ENCODE data around the gene ARL9.

Gene ARL9

DNA sequence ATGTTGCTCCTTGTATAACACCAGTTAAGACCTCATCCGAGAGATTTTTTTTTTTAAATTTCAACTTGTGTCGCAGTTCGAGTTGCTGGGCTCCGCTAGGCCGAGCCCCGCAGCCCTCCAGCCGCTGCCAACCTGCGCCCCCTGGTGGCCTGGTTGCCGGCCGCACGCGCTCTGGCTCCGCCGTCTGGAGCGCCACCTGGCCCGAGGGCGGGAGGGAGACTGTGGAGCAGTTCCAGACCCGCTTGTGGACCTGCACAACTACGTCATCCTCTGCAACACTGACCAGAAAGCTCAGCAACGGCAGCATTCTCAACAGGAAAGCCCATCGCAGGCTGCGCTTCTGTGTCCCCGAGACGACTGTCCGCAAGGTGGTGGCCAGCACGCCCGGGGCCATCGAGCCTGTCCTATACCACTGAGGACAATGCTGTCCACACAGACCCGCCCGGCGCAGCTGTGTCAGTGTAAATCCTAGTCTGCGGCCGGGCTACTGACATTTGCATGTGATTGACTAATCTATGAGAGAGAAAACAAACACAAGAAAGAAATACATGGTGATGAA, 39.1 kb downstream of the ARL9 start:
- in situ Hi-C loops (cut with MboI; ENCODE audit: low sequenced_read_pairs, unreplicated experiment), result no loop called here
- TF ChIP-seq, protein P1, sequence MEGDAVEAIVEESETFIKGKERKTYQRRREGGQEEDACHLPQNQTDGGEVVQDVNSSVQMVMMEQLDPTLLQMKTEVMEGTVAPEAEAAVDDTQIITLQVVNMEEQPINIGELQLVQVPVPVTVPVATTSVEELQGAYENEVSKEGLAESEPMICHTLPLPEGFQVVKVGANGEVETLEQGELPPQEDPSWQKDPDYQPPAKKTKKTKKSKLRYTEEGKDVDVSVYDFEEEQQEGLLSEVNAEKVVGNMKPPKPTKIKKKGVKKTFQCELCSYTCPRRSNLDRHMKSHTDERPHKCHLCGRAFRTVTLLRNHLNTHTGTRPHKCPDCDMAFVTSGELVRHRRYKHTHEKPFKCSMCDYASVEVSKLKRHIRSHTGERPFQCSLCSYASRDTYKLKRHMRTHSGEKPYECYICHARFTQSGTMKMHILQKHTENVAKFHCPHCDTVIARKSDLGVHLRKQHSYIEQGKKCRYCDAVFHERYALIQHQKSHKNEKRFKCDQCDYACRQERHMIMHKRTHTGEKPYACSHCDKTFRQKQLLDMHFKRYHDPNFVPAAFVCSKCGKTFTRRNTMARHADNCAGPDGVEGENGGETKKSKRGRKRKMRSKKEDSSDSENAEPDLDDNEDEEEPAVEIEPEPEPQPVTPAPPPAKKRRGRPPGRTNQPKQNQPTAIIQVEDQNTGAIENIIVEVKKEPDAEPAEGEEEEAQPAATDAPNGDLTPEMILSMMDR (IDR thresholded peaks at IDR 0.05; ENCODE audit: borderline replicate concordance, control extremely low read depth, extremely low read depth, insufficient read depth, missing control alignments), result peak; percentile 99
- DNase-seq (ENCODE audit: low spot score), result peak; percentile 88

GRCh38 chr4:56550642-56551041, 45.1 kb downstream of the ARL9 start:
- TF ChIP-seq, protein P1 (IDR thresholded peaks at IDR 0.05; ENCODE audit: borderline replicate concordance, control extremely low read depth, extremely low read depth, insufficient read depth, missing control alignments), result no peak
- in situ Hi-C loops (cut with MboI; ENCODE audit: low sequenced_read_pairs, unreplicated experiment), result no loop called here
- DNase-seq (ENCODE audit: low spot score), result no peak

- TF ChIP-seq, protein P1 (IDR thresholded peaks at IDR 0.05; ENCODE audit: borderline replicate concordance, control extremely low read depth, extremely low read depth, insufficient read depth, missing control alignments), result no peak
- in situ Hi-C loops (cut with MboI; ENCODE audit: low sequenced_read_pairs, unreplicated experiment), result no loop called here
- no peak for DNase-seq (ENCODE audit: low spot score)
These were observed 45.9 kb downstream of the ARL9 start for GRCh38 chr4:56551516-56551915.

DNA sequence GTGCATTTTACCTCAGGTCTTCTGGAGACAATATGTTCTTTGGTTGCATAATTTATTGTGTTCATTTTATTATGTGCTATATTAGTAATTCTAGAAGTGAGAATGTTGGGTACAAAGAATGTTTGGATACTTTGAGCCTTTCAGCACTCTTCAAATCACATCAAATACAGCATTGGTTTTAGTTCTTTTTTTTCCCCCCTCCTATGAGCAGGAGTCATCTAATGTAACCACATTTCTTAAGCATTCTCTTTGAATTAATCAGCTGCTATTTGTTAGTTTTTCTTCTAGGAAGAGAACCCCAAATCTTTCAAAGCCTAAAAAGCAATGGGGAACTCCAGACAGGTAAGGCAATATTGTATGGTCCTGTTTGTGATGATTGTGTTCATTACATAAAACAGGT, 46.7 kb downstream of the ARL9 start:
- TF ChIP-seq, protein P1 (IDR thresholded peaks at IDR 0.05; ENCODE audit: borderline replicate concordance, control extremely low read depth, extremely low read depth, insufficient read depth, missing control alignments), result no peak
- in situ Hi-C loops (cut with MboI; ENCODE audit: low sequenced_read_pairs, unreplicated experiment), result no loop called here
- no peak for DNase-seq (ENCODE audit: low spot score)

- TF ChIP-seq, protein P1 (IDR thresholded peaks at IDR 0.05; ENCODE audit: borderline replicate concordance, control extremely low read depth, extremely low read depth, insufficient read depth, missing control alignments), result no peak
- in situ Hi-C loops (cut with MboI; ENCODE audit: low sequenced_read_pairs, unreplicated experiment), result no loop called here
- DNase-seq (ENCODE audit: low spot score), result no peak
These were observed 64.5 kb downstream of the ARL9 start for GRCh38 chr4:56570041-56570440.

Data from GM13976 (cell line).